GM12878 (cell line): ENCODE measurements around the gene GPR61.

Experiments used
- CHD4 ChIP-seq: fragments of 200-600 bp; sonication (generic); IDR thresholded peaks from 2 replicates; pipeline ENCODE4 v1.6.1; 2016; ENCODE audit warnings: mild to moderate bottlenecking
- EP300 ChIP-seq, 2 experiments: fragments of 150-350 bp in 1 of 2; IDR thresholded peaks; 2 replicates each; pipeline ENCODE4 v1.6.1; 2011 to 2012; ENCODE audit warnings: low read depth in 2 of 2, low read length in 2 of 2, borderline replicate concordance in 1 of 2, improper control_type of control experiment in 1 of 2, inconsistent platforms in 1 of 2; ENCODE audit not compliant: control insufficient read depth in 1 of 2
- ESRRA ChIP-seq: IDR thresholded peaks from 2 replicates; pipeline ENCODE4 v1.6.1; 2012; ENCODE audit warnings: mild to moderate bottlenecking, low read length, improper control_type of control experiment
- EZH2 ChIP-seq: IDR thresholded peaks from 2 replicates; pipeline ENCODE4 v1.6.1; 2012; ENCODE audit warnings: low read depth, mild to moderate bottlenecking, control low read depth, inconsistent platforms, low read length, borderline replicate concordance; ENCODE audit not compliant: control insufficient read depth
- HDAC2 ChIP-seq: fragments of 200-600 bp; sonication (generic); IDR thresholded peaks from 2 replicates; pipeline ENCODE4 v1.6.1; 2017
- POLR2AphosphoS2 ChIP-seq: IDR thresholded peaks from 2 replicates; pipeline ENCODE4 v1.6.1; 2011; ENCODE audit warnings: low read depth, mild to moderate bottlenecking, low read length, improper control_type of control experiment, moderate library complexity
- SMC3 ChIP-seq: IDR thresholded peaks from 2 replicates; pipeline ENCODE4 v1.6.1; 2011; ENCODE audit warnings: low read length, improper control_type of control experiment, borderline replicate concordance
- TCF12 ChIP-seq: IDR thresholded peaks from 2 replicates; pipeline ENCODE4 v1.6.1; 2011; ENCODE audit warnings: low read depth, mild to moderate bottlenecking, low read length
- TF ChIP-seq, protein P1 (sequence below): IDR thresholded peaks from 2 replicates; pipeline ENCODE4 v1.6.1; 2011; ENCODE audit warnings: mild to moderate bottlenecking, low read depth, low read length, moderate library complexity; ENCODE audit not compliant: insufficient replicate concordance
- TF ChIP-seq, protein P2 (sequence below), 3 experiments: IDR thresholded peaks in 2 of 3; conservative IDR thresholded peaks in 1 of 3; 2 replicates each; pipeline ENCODE4 v1.5.1; 2011; ENCODE audit warnings: low read depth in 3 of 3, low read length in 3 of 3, mild to moderate bottlenecking in 3 of 3, control low read depth in 2 of 3, moderate library complexity in 2 of 3, inconsistent platforms in 1 of 3, mixed read lengths in 1 of 3; ENCODE audit not compliant: control insufficient read depth in 2 of 3, insufficient read depth in 1 of 3; ENCODE audit errors: extremely low read depth in 1 of 3

DNA sequence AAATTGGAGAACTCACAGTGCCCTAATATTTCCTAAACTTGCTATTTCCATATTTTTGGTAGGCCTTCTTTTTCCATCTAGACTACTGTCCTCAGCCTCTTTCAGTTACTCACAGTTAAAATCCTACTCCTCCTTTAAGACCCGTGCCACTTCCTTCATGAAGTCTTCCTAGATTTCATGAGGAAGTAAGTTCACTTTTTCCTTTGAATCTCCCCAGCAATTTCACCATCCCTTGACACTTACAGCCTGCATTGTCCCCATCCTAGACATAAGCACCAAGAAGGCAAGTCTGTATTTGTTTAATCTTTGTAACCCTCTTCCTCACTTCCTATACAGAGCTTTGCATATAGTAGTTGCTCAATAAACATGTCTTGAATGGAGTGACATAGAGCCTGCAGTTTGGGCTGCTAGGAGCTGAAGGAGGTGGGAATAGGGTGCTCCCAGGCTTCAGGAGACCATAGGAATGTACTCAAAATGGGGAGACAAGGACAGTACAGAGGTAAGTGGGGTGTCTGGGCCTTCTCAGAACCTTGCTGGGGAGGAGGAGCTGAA, 5.3 kb upstream of the GPR61 start:
- TF ChIP-seq ESRRA (no peak), POLR2AphosphoS2 (no peak), EZH2 (no peak), TCF12 (no peak), EP300 (IDR thresholded peaks at IDR 0.05; ENCODE audit: borderline replicate concordance in 1 of 2, control insufficient read depth in 1 of 2, low read depth in 2 of 2, low read length in 2 of 2) (no peak), SMC3 (no peak), CHD4 (no peak), HDAC2 (no peak)
- TF ChIP-seq, protein P1, sequence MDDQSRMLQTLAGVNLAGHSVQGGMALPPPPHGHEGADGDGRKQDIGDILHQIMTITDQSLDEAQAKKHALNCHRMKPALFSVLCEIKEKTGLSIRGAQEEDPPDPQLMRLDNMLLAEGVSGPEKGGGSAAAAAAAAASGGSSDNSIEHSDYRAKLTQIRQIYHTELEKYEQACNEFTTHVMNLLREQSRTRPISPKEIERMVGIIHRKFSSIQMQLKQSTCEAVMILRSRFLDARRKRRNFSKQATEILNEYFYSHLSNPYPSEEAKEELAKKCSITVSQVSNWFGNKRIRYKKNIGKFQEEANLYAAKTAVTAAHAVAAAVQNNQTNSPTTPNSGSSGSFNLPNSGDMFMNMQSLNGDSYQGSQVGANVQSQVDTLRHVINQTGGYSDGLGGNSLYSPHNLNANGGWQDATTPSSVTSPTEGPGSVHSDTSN, result no peak
- TF ChIP-seq, protein P2, sequence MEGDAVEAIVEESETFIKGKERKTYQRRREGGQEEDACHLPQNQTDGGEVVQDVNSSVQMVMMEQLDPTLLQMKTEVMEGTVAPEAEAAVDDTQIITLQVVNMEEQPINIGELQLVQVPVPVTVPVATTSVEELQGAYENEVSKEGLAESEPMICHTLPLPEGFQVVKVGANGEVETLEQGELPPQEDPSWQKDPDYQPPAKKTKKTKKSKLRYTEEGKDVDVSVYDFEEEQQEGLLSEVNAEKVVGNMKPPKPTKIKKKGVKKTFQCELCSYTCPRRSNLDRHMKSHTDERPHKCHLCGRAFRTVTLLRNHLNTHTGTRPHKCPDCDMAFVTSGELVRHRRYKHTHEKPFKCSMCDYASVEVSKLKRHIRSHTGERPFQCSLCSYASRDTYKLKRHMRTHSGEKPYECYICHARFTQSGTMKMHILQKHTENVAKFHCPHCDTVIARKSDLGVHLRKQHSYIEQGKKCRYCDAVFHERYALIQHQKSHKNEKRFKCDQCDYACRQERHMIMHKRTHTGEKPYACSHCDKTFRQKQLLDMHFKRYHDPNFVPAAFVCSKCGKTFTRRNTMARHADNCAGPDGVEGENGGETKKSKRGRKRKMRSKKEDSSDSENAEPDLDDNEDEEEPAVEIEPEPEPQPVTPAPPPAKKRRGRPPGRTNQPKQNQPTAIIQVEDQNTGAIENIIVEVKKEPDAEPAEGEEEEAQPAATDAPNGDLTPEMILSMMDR (IDR thresholded peaks at IDR 0.05 in 2 of 3, conservative IDR thresholded peaks at IDR 0.05 in 1 of 3; ENCODE audit: control insufficient read depth in 2 of 3, extremely low read depth in 1 of 3, insufficient read depth in 1 of 3, low read depth in 3 of 3, low read length in 3 of 3), result no peak
